ENCODE results near the gene WDR93.

Gene WDR93

DNA sequence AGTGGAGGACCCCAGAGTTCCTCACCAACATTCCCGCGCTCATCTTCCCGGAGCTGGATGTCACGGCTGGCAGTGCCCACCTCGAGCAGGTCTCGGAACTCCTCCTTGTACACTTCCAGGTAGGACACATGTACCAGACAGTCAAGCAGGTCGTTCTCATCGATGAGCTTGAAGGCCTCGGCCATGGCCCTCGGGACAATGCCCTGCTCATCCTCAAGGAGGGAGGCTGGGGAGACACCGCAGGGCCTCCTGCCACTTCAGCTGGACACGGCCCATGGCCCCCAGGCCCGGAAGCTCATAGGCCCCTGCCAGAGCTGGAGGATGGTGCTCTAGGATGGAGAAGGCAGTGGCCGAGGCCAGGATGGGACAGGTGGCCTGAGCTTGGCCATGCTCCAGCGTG is 40.9 kb upstream of the WDR93 start:
- TF ChIP-seq, protein P1, sequence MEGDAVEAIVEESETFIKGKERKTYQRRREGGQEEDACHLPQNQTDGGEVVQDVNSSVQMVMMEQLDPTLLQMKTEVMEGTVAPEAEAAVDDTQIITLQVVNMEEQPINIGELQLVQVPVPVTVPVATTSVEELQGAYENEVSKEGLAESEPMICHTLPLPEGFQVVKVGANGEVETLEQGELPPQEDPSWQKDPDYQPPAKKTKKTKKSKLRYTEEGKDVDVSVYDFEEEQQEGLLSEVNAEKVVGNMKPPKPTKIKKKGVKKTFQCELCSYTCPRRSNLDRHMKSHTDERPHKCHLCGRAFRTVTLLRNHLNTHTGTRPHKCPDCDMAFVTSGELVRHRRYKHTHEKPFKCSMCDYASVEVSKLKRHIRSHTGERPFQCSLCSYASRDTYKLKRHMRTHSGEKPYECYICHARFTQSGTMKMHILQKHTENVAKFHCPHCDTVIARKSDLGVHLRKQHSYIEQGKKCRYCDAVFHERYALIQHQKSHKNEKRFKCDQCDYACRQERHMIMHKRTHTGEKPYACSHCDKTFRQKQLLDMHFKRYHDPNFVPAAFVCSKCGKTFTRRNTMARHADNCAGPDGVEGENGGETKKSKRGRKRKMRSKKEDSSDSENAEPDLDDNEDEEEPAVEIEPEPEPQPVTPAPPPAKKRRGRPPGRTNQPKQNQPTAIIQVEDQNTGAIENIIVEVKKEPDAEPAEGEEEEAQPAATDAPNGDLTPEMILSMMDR (IDR thresholded peaks at IDR 0.05): no peak
- no peak overlapping the region for H3K9ac ChIP-seq
- no peaks in the 10 kb centered on the region for H3K36me3 ChIP-seq (ENCODE audit: control insufficient read depth, insufficient read depth, low read length)
- H3K4me1 ChIP-seq: no peaks in the 10 kb centered on the region
- no peak overlapping the region for H3K27ac ChIP-seq
- H3K9me3 ChIP-seq (ENCODE audit: control insufficient read depth, low read length): no peaks in the 10 kb centered on the region
- H3K27me3 ChIP-seq (ENCODE audit: control insufficient read depth, insufficient read depth, low read length): no peaks in the 10 kb centered on the region
- no peak overlapping the region for H3K4me2 ChIP-seq (ENCODE audit: low read length)
- no peak overlapping the region for H3K4me3 ChIP-seq (ENCODE audit: low read depth, low read length)
- no peaks in the 10 kb centered on the region for H3K79me2 ChIP-seq
- no peak overlapping the region for H2AFZ ChIP-seq

DNA sequence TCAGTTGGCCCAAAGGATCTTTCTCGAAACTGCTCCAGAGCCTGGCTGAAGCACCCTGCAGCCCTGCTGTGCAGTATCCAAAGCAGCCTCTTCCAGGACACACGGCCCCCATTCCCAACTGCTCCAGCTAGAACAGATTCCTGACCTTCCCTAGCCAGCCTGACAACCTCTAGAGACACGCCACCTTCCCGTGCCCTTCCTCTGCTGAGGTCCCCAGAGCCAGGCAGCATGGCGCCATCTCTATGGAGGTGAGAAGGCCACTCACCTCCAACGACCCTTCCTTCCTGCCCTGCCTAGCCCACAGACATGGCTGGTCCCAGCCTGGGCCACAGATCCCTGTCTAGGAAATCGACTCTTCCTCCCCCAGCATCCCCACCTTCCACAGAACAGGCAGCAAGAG is 38.5 kb upstream of the WDR93 start:
- TF ChIP-seq, protein P1 (IDR thresholded peaks at IDR 0.05): no peak

DNA sequence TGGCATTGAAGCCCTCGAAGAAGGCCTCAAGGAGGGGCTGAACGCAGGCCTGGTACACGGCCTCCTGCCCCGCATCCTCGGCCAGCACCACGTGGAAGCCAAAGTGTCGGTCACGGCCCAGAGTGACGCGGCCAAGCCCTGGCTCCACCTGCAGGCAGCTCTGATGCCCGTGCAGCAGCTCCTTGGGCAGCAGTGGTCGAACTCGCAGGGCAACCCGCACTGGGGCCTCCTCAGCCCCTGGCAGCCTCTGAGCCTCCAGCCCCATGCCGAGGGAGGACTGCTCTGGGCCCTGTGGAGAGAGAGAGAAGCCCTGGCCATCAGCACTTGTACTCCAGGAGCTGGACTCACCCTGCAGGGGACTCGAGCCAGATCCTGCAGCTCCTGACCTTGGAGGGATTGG is 37.9 kb upstream of the WDR93 start:
- no peaks in the 10 kb centered on the region for H3K4me1 ChIP-seq
- no peak overlapping the region for H3K9ac ChIP-seq
- H3K27me3 ChIP-seq (ENCODE audit: control insufficient read depth, insufficient read depth, low read length): no peaks in the 10 kb centered on the region
- H3K4me3 ChIP-seq (ENCODE audit: low read depth, low read length): no peak overlapping the region
- no peaks in the 10 kb centered on the region for H3K79me2 ChIP-seq
- TF ChIP-seq, protein P1 (IDR thresholded peaks at IDR 0.05): no peak
- H3K36me3 ChIP-seq (ENCODE audit: control insufficient read depth, insufficient read depth, low read length): no peaks in the 10 kb centered on the region
- no peaks in the 10 kb centered on the region for H3K9me3 ChIP-seq (ENCODE audit: control insufficient read depth, low read length)
- no peak overlapping the region for H3K27ac ChIP-seq
- no peak overlapping the region for H2AFZ ChIP-seq
- H3K4me2 ChIP-seq (ENCODE audit: low read length): no peak overlapping the region

More for the DNA sequence above, 38.5 kb upstream of the WDR93 start:
- no peaks in the 10 kb centered on the region for H3K27me3 ChIP-seq (ENCODE audit: control insufficient read depth, insufficient read depth, low read length)
- H3K36me3 ChIP-seq (ENCODE audit: control insufficient read depth, insufficient read depth, low read length): no peaks in the 10 kb centered on the region
- H3K4me2 ChIP-seq (ENCODE audit: low read length): no peak overlapping the region
- no peaks in the 10 kb centered on the region for H3K4me1 ChIP-seq
- no peak overlapping the region for H3K4me3 ChIP-seq (ENCODE audit: low read depth, low read length)
- H3K27ac ChIP-seq: no peak overlapping the region
- H2AFZ ChIP-seq: no peak overlapping the region
- H3K79me2 ChIP-seq: no peaks in the 10 kb centered on the region
- no peak overlapping the region for H3K9ac ChIP-seq
- H3K9me3 ChIP-seq (ENCODE audit: control insufficient read depth, low read length): no peaks in the 10 kb centered on the region

DNA sequence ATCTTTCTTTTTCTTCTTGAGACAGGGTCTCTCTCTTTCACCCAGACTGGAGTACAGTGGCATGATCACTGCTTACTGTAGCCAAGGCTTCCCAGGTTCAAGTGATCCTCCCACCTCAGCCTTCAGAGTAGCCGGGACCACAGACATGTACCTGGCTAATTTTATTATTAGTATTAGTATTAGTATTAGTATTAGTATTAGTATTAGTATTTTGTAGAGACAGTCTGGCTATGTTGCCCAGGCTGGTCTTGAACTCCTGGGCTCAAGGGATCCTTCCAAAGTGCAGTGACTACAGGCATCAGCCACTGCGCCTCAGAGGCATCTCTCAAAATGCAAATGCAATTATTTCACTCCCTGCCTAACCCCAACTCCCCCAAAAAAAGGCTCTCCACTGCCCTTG is 37.0 kb upstream of the WDR93 start:
- Histone ChIP-seq H3K4me1 (no peaks in the 10 kb centered on the region), H3K9me3 (ENCODE audit: control insufficient read depth, low read length) (no peaks in the 10 kb centered on the region), H3K36me3 (ENCODE audit: control insufficient read depth, insufficient read depth, low read length) (no peaks in the 10 kb centered on the region), H3K27ac (no peak overlapping the region), H3K79me2 (no peaks in the 10 kb centered on the region), H3K4me2 (ENCODE audit: low read length) (no peak overlapping the region), H3K9ac (no peak overlapping the region), H3K4me3 (ENCODE audit: low read depth, low read length) (no peak overlapping the region), H3K27me3 (ENCODE audit: control insufficient read depth, insufficient read depth, low read length) (no peaks in the 10 kb centered on the region), H2AFZ (no peak overlapping the region)
- TF ChIP-seq, protein P1 (IDR thresholded peaks at IDR 0.05): no peak

DNA sequence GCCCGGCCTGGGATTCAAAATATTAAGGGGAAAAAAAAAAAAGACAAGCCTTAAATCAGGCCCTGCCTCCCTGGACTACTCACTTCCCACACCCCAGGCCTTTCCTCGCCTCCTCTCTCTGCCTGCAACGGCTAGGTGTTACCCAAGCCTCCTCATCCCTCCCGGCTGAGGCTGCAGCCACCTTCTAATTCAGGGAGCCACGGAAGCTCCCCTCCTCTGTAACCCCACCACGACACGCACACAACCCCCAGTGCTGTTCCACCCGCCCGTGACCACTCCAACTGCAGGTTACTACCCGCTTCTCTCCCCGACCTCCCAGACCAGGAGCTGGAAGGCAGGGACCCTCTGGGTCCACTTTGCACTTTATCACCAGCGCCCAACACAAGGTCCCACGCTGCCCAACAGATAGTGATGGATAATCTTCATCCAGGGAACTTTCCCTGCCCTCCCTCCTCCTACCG is 36.3 kb upstream of the WDR93 start:
- TF ChIP-seq, protein P1 (IDR thresholded peaks at IDR 0.05): no peak
- no peaks in the 10 kb centered on the region for H3K4me1 ChIP-seq
- peak overlapping the region; percentile 11 for H3K9ac ChIP-seq
- no peaks in the 10 kb centered on the region for H3K36me3 ChIP-seq (ENCODE audit: control insufficient read depth, insufficient read depth, low read length)
- peak overlapping the region; percentile 64 for H3K4me3 ChIP-seq (ENCODE audit: low read depth, low read length)
- peak overlapping the region; percentile 84 for H2AFZ ChIP-seq
- peak overlapping the region; percentile 83 for H3K4me2 ChIP-seq (ENCODE audit: low read length)
- no peaks in the 10 kb centered on the region for H3K79me2 ChIP-seq
- H3K9me3 ChIP-seq (ENCODE audit: control insufficient read depth, low read length): no peaks in the 10 kb centered on the region
- no peak overlapping the region for H3K27ac ChIP-seq
- no peaks in the 10 kb centered on the region for H3K27me3 ChIP-seq (ENCODE audit: control insufficient read depth, insufficient read depth, low read length)

Measured in parathyroid adenoma (tissue), 2 donors.